Esophagus squamous epithelium (tissue), 5 donors: Measurements from ENCODE around the gene SEPTIN10. TPM values are rescaled to one million over a fixed set of nuclear protein-coding genes. Genes with fewer than 3 reads are reported as not detected.

Experiments
- DNase-seq: peaks from one replicate; lab custom pipeline; 2025; lab: John Stamatoyannopoulos, UW
- H3K27ac ChIP-seq, 4 donors: fragments of 200-600 bp; sonication (generic); one replicate each; pipeline ENCODE4 v1.5.1; 2016 to 2019; ENCODE audit warnings: mild to moderate bottlenecking in 1 of 4
- H3K27me3 ChIP-seq, 4 donors: fragments of 200-600 bp; sonication (generic); 1 replicate in 3 of 4; 2 replicates in 1 of 4; pipeline versions ENCODE4 v1.5.1 to v1.6.0; 2017 to 2021; ENCODE audit warnings: antibody characterized with exemption in 1 of 4
- H3K36me3 ChIP-seq, 3 donors: fragments of 200-600 bp; sonication (generic); one replicate each; pipeline ENCODE4 v1.5.1; 2016 to 2019
- H3K4me1 ChIP-seq, 3 donors: fragments of 200-600 bp; sonication (generic); one replicate each; pipeline ENCODE4 v1.5.1; 2017 to 2019
- H3K4me3 ChIP-seq, 4 donors: fragments of 200-600 bp; sonication (generic); 1 replicate in 3 of 4; 2 replicates in 1 of 4; pipeline ENCODE4 v1.5.1; 2016 to 2019; ENCODE audit warnings: mild to moderate bottlenecking in 2 of 4, moderate library complexity in 1 of 4
- H3K9me3 ChIP-seq, 3 donors: fragments of 200-600 bp; sonication (generic); one replicate each; pipeline ENCODE4 v1.5.1; 2016 to 2019
- CTCF ChIP-seq, 6 experiments: fragments of 450-650 bp in 4 of 6; fragments of 200-600 bp in 2 of 6; sonication (generic) in 2 of 6; IDR thresholded peaks; one replicate each; pipeline ENCODE4 v1.5.1; 2016 to 2019; ENCODE audit warnings: antibody characterized with exemption in 6 of 6, mild to moderate bottlenecking in 4 of 6, moderate library complexity in 4 of 6
- POLR2A ChIP-seq, 4 donors: fragments of 450-650 bp; IDR thresholded peaks; one replicate each; pipeline ENCODE4 v1.6.1; 2017; ENCODE audit warnings: antibody characterized with exemption in 4 of 4, mild to moderate bottlenecking in 4 of 4, moderate library complexity in 3 of 4
- WGBS, 2 donors: methylation state at CpG; one replicate each; pipeline ENCODE4 v1.1.5; 2018; 5-methylcytosine and 5-hydroxymethylcytosine counted together
- intact Hi-C: fragments of 100-400 bp; cut with DNase I; formaldehyde crosslinking; loops from one replicate; pipeline ENCODE4 v1.15.0; 2022
- total RNA-seq, 4 donors: library from RNA; depleted of rRNA; stranded (reverse); fragments of >200 nt; gene quantifications; one replicate each; pipeline ENCODE4 v1.1.0, GENCODE V29; 2016
- donor health status: DM: yes; HTN: yes; CAD: no.

Gene SEPTIN10
- total RNA-seq, 4 donors from 2014 or later, result 83.6 to 132 (median 86.4) TPM

GRCh38 chr2:109522063-109522374, 91.7 kb downstream of the SEPTIN10 start:
- no peak for DNase-seq
- TF ChIP-seq CTCF (IDR thresholded peaks at IDR 0.05) (no peak), POLR2A (IDR thresholded peaks at IDR 0.05) (no peak)
- intact Hi-C loops, result no loop called here
- Histone ChIP-seq H3K4me1 (peaks cover 0 to 38% (median 11%) of the 10 kb centered on the region in 3 donors), H3K4me3 (no peak overlapping the region), H3K36me3 (no peaks in the 10 kb centered on the region), H3K9me3 (no peaks in the 10 kb centered on the region), H3K27me3 (no peaks in the 10 kb centered on the region), H3K27ac (no peak overlapping the region)
- WGBS, 2 donors, result 89 to 92% methylated on average over 7 of the region's 7 CpGs

GRCh38 chr2:109521233-109522062, 92.3 kb downstream of the SEPTIN10 start:
- TF ChIP-seq POLR2A (IDR thresholded peaks at IDR 0.05), result no peak
- intact Hi-C loops, result no loop called here
- no peak for DNase-seq
- H3K4me1 ChIP-seq, result peaks cover 0 to 44% (median 17%) of the 10 kb centered on the region in 3 donors
- no peak overlapping the region for H3K27ac ChIP-seq
- no peak overlapping the region for H3K4me3 ChIP-seq
- no peaks in the 10 kb centered on the region for H3K27me3 ChIP-seq
- no peaks in the 10 kb centered on the region for H3K9me3 ChIP-seq
- no peaks in the 10 kb centered on the region for H3K36me3 ChIP-seq
- 37 to 54% methylated on average over 19 to 20 of the region's 20 CpGs for whole genome bisulfite sequencing, 2 donors

- WGBS, 2 donors, result 32 to 64% methylated on average over 4 of the region's 4 CpGs
- intact Hi-C loops, result no loop called here
- no peak for DNase-seq
- H3K9me3 ChIP-seq, result no peaks in the 10 kb centered on the region
- peaks cover 0 to 63% (median 24%) of the 10 kb centered on the region in 3 donors for H3K4me1 ChIP-seq
- no peaks in the 10 kb centered on the region for H3K36me3 ChIP-seq
- no peaks in the 10 kb centered on the region for H3K27me3 ChIP-seq
- TF ChIP-seq POLR2A (IDR thresholded peaks at IDR 0.05) (no peak), CTCF (IDR thresholded peaks at IDR 0.05) (no peak)
- H3K4me3 ChIP-seq, result no peak overlapping the region
- peak overlapping the region in 3 of 4 donors; percentile 23 to 33 (median 32) for H3K27ac ChIP-seq
Measured at GRCh38 chr2:109519513-109519912, 94.3 kb downstream of the SEPTIN10 start.

- Histone ChIP-seq H3K27ac (peak overlapping the region in 3 of 4 donors; percentile 34 to 58 (median 42)), H3K27me3 (no peaks in the 10 kb centered on the region), H3K4me3 (no peak overlapping the region), H3K4me1 (peaks cover 0 to 82% (median 35%) of the 10 kb centered on the region in 3 donors), H3K9me3 (no peaks in the 10 kb centered on the region), H3K36me3 (no peaks in the 10 kb centered on the region)
- intact Hi-C loops, result no loop called here
- no peak for DNase-seq
- WGBS, 2 donors, result 56 to 59% methylated on average over 7 to 10 of the region's 26 CpGs
- TF ChIP-seq CTCF (IDR thresholded peaks at IDR 0.05) (no peak), POLR2A (IDR thresholded peaks at IDR 0.05) (no peak)
Measured at GRCh38 chr2:109517118-109517889, 96.5 kb downstream of the SEPTIN10 start.

- WGBS, 2 donors, result 66 to 75% methylated on average over 8 to 10 of the region's 20 CpGs
- Histone ChIP-seq H3K9me3 (no peaks in the 10 kb centered on the region), H3K4me1 (peaks cover 0 to 79% (median 35%) of the 10 kb centered on the region in 3 donors), H3K27ac (peak overlapping the region in 3 of 4 donors; percentile 34 to 42 (median 39)), H3K36me3 (no peaks in the 10 kb centered on the region), H3K27me3 (no peaks in the 10 kb centered on the region), H3K4me3 (no peak overlapping the region)
- no peak for DNase-seq
- peak in 5 of 6 experiments; percentile 22 to 68 (median 54) for TF ChIP-seq CTCF (IDR thresholded peaks at IDR 0.05)
- no peak for TF ChIP-seq POLR2A (IDR thresholded peaks at IDR 0.05)
- intact Hi-C loops, result no loop called here
Measured at GRCh38 chr2:109516445-109517117, 97.2 kb downstream of the SEPTIN10 start.
